Stimulated activated CD8-positive, alpha-beta memory T cell treated with anti-CD3 and anti-CD28 coated beads, Interleukin-15, amount 100 ng/mL, for 48 hours (primary cell): ENCODE results near the gene ATG9B.

Source experiments
- DNase-seq, 2 donors: peaks; one replicate each; pipeline ENCODE4 v3.0.0-alpha.2; 2020; ENCODE audit warnings: low read depth in 2 of 2

Gene ATG9B

DNA sequence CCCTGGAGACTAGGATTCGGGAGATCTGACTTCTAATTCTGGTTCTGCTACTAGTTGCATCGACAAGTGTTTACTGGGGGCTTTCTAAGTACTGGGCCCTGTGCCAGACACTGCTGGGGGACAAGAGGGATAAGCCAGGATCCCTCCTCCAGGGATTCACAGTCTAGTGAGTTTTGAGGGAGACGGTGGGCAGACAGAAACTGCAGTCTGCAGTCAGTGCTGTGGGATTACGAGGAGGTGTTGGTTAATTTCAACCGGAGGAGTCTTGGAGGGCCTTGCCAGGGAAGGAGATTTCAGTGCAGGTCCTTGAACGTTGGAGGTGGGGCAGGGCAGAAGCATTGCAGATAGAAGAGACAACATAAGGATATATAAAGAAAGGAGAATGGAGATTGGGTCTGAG, 42.6 kb downstream of the ATG9B start:
- DNase-seq = no peak

DNA sequence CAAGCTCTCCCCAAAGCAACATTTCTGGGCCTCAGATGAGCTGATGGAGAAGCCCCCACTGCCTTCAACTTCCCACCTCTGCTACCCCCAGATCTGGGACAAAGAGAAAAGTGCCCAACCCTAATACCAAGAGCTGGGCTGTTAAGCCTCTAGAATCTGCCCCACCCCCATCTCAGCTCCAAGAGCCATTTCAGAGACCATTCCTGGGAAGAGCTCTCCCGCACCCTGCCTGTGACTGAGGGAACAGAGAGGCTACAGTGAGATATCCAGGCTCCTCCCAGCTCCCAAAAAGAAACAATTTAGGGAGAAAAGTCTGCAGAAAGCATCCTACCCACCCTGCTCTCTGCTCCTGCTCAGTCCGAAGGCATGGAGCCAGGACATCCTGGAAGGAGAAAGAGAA, 43.6 kb downstream of the ATG9B start:
- no peak for DNase-seq

DNA sequence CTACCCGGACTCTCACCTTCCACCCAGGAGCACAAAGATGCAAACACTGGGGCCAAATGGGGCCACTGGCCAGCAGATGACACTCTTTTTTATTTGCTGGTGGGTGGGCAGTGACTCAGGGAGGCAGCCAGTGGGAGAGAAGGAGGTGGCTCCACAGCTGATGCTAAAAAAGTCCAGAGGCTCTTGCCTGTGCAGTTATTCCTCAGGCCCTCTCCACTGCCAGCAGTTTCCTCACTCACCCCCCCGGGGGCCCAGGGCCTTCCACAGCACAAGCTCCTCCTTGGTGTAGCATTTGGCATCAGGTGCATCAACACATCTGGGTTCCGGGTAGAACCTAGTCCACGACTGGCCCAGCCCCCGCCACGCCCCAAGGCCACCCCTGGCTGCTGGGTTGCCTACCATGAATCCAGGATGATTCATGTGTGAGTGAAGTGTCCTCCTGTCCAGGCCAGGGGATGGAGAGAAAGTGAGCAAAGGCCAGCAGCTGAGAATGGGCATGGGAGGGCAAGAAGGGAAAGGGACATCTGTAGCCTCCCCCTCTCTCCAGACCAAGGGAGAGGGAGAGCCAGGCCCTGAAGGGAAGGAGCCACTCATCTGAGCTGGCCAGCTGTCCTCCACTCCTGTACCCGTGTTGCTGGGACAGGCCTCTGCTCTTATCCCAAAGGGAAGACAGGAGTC, 44.4 kb downstream of the ATG9B start:
- DNase-seq = no peak

DNA sequence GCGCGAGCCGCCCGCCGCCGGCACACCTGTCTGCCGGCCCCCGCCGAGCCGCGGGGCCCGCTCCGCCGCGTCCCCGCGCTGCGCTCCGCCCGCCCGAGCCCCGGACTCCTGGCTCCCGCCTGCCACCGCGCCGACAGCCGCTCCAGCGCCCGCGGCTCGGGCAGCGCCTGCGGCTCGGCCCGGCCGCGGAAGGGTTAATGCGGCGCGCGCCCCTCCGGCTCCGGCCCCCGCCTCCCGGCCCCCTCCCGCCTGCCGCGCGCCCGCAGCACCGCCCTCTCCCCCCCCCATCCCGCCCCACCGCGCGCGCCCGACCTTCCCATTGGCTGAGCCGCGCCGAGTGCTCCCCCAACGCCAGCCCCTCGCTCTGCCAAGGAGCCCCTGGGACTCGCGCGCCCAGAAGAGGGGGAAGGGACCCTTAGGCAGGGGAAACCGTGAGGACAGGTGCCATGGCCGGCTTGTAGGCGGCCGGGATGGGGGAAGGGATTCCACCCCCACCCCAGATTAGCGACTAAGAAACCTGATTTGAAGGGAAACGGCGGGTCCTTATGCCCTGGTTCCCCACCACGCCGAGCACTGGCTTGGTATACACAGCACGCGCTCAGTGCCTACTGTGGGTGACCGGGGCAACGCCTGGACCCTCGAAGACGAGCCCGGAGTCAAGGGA, 46.0 kb downstream of the ATG9B start, which contains the start of gene KCNH2:
Gene KCNH2, minus strand, starts transcription at position 196 of the 664 bp plus-strand sequence. CDS start 408 bp downstream, outside the sequence.
- no peak for DNase-seq

DNA sequence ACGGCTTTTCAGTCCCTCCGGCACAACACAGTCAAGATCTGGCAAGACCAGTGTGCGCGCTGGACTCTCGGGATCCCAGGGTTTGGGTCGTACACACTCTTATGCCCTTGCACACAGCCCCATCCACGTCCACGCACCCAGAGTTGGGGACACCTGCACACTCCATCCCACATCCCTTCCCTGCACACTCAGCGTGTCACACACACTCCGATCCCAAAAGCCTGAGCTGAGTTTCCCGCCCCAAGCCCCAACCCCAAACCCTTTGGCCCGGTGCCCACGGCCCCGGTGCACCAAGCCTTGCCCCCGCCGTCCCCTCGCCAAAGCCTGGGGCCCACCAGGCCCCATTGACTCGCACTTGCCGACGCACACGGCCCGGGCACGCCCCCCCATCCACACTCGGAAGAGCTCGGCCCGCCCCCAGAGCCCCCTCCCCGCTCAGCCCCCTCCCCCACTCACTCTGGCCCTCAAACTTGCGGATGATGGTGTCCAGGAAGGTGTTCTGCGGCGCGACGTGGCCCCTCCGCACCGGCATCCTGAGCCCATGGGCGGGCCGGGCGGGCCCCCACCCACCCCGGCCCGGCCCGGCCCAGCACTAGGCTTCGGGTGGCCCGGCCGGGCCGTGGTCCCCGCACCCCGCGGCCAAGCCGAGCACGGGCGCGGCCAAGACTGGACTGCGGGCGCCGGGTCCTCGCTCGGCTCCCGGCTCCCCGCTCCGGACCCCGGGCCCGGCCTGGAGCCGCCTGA, 46.7 kb downstream of the ATG9B start:
- no peak for DNase-seq

DNA sequence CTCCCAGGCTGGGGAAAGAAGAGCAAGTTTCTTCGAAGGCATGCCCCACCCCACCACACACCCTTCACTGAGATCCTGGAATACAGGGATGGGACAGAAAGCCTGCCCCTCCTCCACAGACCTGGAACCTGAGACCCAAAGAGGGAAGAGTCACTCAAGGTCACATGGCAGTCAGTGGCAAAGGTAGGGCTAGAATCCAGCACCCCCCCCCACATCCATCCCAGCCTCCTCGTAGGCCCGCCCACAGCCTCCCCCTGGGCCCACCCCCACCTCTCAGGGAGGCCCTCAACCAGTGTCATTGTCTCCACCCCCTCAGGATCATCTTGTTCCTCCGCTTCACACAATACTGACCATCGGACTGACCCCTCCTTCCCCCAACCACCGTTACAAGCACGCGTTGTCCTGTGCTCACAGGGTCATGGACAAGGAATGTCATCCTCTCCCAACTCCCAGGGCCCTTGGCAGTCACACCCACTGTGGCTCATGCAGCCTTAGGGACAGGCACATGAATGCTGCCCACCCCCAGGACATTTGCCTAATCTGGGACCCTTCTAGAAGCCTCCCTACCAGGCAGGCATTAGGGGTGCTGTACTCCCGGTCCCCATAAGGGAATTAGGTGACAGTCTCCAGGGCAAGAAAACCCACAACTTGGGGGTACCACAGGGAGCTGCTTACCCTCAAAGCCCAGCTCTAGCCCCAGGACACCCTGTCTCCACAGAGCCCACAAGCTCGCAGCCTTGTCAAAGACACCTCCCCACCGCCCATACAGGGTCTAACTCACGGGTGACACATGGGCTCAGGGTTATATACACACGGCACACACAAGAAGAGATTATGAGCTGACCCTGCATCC, 47.5 kb downstream of the ATG9B start:
- no peak for DNase-seq

DNA sequence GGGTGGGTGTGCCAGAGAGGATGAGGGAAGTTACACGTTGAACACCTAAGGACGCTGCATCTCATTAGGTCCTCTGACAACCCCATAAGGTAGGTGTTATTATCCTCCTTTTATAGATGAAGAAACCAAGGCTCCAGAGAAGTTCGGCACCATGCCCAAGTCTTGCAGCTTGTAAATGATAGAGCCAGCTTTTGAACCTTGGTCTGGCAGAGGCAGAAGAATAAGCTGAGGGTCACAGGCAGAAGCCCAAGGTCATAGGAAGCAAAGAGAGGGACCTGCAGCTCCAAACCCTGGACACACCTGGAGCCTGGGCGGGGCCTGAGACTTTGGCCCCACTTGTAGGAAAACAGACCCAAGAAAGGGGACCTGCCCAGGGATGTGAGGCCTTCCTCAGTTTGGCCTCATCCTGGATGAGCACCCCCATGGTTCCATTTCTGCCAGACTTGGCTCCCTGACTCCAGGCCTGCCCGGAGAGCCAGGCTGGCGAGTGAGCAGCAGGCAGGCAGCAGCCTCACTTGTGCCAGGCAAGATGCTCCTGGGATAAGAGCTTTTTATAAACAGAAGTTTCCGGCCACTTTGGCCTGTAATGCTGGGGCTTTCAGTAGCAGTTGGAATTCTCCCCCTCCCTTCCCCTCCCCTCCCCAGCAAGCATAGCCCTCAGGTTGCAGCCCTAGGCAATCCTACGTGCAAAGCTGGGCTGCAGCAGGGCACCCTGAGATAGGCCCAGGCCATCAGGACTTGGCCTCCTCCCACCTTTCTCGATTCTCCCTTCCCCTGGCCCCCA, 48.6 kb downstream of the ATG9B start:
- DNase-seq = no peak

DNA sequence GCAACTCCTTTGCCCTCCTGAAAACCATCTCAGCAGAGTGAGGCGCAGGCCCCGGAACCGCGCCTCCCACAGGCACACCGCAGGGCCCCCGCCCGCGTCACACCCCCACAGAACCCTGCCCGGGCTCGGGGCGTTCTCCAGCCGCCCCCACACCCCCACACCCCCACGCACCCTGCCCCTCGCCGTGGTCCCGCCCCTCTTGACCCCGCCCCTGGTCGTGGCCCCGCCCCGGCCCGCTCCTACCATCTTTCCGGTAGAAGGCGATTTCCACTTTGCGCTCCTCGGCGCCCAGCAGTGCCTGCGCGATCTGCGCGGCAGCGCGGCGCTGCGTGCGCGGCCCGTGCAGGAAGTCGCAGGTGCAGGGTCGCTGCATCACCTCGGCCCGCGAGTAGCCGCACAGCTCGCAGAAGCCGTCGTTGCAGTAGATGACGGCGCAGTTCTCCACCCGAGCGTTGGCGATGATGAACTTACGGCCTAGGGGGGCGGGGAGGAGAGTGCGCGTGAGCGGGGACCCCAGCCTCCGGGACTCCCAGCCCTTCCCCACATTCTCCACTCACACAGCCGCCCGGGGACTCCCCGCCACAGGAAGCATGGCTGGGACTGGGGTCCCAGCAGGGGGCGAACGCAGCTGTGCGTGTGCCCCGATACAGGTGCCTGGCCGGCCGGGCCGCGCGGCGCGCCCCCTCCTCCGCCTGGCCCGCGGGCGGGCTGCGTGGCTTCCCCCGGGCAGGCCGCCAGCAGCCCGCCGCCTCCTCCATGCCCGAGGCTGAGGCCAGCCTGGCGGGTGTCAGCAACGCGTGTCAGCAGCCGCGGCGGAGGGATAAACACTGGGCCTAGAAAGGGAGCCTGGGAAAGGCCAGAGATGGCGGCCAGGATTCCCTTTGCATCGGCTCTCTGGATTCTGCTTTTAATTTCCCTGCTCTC, 49.6 kb downstream of the ATG9B start:
- peak; percentile 44 to 61 for DNase-seq

DNA sequence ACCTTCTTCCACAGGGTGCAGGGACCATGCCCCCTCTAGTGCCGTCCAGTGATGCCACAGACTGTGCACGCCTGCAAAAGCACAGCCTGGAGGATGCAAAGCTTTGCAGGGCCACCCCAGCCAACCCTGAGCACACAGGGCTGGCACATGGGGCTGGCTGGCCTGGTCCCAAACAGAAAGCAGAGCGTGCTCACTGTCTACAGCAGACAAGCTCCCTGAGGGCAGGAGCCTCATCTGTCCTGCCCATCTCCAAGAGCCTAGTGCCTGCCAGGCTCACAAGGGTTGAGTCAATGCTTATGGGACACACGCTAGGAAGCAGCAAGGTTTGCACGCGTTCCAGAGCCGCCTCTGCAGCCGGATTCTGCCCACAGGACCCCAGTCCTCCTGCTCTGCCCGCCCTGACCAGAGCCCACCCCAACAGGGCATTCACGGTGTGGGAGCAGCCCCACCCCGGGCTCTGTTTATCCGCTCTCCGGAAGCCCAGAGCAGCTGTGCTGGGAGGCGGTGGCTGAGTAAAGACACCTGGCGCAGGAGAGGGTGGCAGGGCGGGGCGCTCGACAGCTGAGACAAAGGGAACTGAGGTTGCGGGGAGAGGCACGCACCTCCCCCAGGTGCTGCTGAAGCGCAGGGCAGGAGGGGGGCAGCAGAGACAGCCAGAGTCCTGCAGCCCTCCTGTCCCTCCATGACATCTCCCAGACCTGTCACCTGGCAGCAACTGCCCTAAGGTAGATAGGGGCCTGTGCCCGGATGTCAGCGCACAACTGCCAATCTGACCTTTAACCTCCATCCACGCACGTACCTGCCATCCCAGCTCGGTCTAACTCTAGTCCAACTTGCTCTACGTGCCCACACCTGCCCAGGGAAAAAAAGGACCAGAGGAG, 50.5 kb downstream of the ATG9B start:
- DNase-seq = no peak

DNA sequence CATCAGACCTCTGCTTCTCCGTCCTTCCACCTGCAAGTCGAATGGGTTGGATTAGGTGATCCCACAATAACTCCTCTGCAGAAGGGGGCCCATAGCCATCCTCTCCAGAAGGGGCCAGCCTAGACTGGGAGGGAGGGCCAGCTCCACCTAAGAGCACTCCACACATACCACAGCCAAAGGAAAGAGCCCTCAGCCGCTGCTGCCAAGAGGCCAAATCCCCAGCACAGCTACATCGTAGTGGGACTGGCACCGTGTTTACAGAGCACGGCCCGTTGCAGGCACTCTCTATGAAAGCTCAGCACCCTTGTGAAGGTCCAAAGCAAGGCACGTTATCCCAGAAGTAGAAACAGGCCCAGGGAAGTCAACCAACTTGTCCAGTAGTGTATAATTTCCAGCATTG, 51.6 kb downstream of the ATG9B start:
- DNase-seq = no peak

DNA sequence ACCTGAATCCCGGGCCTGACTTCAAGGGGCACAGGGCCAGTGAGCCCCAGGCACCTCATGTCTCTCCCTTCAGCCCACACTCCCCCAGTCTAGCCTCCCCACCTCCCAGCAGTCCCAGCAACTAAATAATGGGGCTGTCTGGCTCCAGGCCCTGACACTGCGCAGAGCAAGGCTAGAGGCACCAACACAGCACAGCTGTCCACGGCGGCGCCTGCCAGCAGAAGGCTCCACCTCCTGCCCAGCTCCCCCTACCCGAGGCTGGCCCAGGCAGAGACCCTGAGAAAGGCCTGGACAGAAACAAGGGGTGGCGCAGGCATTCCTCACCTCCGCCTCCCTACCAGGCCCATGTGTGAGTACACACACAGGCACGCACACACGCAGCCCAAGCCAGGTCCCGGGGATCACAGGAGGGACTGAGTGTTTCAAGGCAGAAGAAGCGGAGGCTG, 52.2 kb downstream of the ATG9B start:
- no peak for DNase-seq

DNA sequence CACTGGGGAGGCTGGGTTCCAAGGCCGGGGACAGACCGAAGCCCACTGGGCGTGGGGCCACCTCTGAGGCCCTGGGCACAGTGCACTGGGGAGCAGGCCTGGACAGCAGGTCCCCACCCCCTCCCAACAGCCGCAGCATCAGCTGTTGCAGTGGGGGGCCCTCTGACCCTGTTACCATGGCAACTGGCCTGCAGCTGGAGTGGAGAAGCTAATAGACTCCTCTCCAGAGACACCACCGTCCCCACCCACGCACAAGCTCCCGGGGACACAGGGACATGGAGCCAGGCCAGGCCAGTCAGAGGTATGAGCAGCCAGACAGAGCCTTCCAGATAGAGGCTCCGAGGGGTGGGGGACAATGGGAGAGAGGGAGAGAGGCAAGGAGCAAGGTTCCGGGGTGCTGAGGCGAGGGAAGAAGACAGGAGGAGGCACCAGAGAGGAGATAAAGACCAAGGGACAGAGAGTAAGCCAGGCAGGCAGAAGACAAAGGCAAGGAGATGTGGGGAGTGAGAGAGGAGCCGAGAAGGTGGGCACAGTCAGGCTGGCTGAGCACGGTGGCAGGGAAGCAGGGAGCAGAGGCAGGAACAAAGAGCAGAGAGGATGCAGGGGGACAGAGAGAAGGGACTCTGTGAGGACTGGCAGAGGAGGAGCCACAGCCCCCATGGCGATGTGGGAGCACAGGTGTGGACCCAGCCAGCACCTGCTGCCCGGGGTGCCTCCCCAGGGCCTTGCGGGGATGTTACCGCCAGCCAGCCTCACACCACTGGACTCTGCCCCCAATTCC, 52.9 kb downstream of the ATG9B start:
- DNase-seq = no peak

DNA sequence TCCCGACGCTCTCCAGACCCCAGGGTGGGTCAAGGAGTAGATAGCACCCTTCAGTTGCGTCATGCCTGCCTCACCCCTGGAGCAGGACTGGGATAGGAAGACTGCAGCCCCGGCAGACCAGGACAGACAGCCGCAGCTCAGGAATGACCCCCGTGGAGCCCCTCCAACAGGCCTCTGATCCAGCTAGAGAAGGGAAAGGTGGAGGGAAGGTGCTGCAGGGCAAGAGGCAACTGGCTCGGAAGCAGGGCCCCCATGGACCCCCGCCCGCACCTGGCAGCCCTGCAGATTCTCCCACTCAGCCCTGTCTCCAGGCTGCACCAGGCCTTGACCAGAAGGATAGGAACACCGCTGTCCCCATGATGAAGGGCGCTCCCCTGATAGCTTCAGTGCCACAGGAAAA, 53.9 kb downstream of the ATG9B start:
- DNase-seq = no peak

DNA sequence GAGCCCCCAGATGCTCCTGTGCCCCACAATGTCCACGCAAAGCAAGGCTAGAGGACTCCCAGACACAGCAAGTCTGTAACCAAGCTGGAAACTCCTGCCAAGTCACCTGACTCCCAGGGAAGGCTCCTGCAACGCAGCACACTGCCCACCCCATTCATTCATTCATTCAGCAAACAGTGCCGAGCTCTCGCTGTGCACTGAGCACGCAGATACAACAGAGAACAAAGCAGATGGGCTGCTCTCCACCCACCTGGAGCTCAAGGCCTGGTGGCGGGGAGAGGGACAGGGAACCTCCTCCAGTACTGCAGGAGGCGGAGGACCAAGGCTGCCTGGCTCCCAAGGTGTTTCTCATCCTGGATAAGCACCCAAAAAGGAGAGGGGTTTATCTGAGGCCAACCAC, 54.8 kb downstream of the ATG9B start:
- no peak for DNase-seq

DNA sequence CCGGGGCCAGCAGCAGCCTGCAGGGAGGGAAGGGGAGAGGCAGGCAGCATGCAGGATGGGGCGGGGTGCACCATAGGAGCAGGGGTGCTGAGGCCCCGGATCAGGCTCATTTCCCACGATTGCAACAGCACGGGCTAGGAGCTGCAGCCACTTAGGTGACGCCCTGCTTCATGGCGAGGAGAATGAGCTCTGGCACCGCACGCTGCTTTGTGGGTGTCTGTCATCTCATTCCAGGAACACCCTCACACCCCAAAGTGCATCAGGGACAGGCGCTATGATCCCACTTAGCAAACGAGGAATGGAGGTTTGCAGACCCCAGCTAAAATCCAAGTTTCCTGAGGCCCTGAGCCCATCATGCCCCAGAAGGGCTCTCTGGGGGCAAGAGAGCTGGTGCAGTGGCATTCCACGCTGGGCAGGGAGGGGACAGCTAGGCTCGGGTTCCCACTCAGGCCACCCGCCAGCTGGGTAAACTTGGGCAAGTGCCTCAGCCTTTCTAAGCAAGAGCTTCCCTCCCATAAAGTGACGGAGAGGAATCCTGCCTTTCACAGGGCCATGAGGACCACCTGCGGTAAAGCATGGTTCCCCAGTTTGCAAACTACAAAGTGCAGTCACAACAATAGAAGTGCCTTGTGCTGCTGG, 55.4 kb downstream of the ATG9B start:
- no peak for DNase-seq

DNA sequence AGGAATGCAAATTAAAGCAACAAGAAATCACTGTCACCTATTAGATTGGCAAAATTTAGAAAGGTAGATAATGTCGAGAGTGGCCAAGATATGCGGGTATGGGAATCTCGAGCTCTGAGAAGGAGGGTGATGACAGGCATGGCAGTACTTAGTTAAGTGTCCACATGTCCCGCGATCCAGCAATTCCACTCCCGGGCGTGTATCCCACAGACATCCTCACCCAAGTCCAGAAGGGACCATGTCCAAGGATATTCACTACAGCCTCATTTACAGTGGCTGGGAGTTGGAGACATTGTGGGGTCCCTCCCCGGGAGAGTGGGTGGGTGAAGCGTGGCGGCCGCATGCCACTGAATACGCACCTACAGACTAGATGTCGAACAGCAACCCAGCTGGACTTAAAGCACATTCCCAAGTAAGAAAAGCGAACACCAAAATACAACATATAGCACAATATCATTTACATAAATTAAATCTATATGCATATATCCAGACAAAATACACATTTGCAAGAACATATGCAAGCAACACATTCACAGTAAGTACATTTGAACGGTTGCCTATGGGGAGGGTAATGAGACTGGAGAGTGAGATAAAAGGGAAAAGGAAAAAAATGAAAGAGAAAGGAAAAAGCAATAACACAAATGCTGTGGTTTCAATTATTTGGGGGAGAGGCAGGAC, 56.1 kb downstream of the ATG9B start:
- no peak for DNase-seq

DNA sequence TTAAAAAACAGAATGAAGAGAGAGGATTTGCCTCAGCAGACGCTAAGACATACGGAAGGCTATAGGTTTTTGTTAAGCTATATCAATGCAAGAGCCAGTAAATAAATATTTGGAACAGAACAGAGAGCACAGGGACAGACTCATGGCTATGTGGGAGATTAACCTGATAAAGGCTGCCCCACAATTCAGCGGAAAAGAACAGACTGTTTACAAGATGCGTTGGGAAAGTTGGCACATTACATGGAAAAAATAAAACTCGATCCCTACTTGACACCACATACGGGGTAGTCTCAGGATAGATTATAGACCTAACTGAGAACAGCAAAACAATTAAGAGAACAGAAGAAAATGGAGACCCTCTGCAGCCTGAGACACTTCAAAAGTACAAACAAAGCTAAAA, 56.9 kb downstream of the ATG9B start:
- no peak for DNase-seq
